Measurements from ENCODE around the gene MAFF.

- TF ChIP-seq POLR2AphosphoS5 (IDR thresholded peaks at IDR 0.05; ENCODE audit: borderline replicate concordance, low read depth, low read length) (no peak), EZH2 (IDR thresholded peaks at IDR 0.05) (no peak), FOXP2 (optimal IDR thresholded peaks at IDR 0.05; ENCODE audit: control extremely low read depth, extremely low read length, insufficient read depth) (no peak)
Measured at GRCh38 chr22:38207898-38208432, 6.2 kb downstream of the MAFF start.

Measured in SK-N-MC (cell line).